IMR-90 (cell line): Measurements from ENCODE around the gene PTPMT1. TPM values are rescaled to one million over a fixed set of nuclear protein-coding genes. Genes with fewer than 3 reads are reported as not detected.

Experiments used
- ATAC-seq: fragments of 200-7000 bp; cut with Tn5 transposase; 2 replicates; pipeline ENCODE4 v1.9.1; 2020; ENCODE audit warnings: low read depth, mild to moderate bottlenecking, moderate library complexity
- BruUV-seq: library from RNA; stranded (reverse); fragments of 400-500 nt; replicated peaks from 2 replicates; lab custom pipeline; 2021; lab: Mats Ljungman, UMichigan
- CTCF ChIA-PET: fragments of 300-600 bp; formaldehyde crosslinking; extraction: SDS; loops from one replicate; lab custom pipeline; 2021; ENCODE audit warnings: antibody characterized with exemption; lab: Yijun Ruan, JAX
- POLR2A ChIA-PET: fragments of 300-600 bp; sonication (Branson Sonifier 250); formaldehyde crosslinking; loops from one replicate; lab custom pipeline; 2022; ENCODE audit warnings: antibody characterized with exemption; ENCODE audit not compliant: unreplicated experiment; lab: Charles Lee
- DNase-seq: peaks from one replicate; pipeline ENCODE4 v3.0.0; 2013
- H2AFZ ChIP-seq: replicated peaks from 2 replicates; pipeline ENCODE3; 2013; ENCODE audit warnings: low read length, mild to moderate bottlenecking; ENCODE audit not compliant: poor library complexity
- H2AK5ac ChIP-seq: 2 replicates; pipeline ENCODE4 v1.6.1; 2013; ENCODE audit warnings: low read depth, low read length, inconsistent platforms
- H2AK9ac ChIP-seq: replicated peaks from 2 replicates; pipeline ENCODE3; 2013; ENCODE audit warnings: mild to moderate bottlenecking, low read depth, low read length, moderate library complexity; ENCODE audit not compliant: poor library complexity
- H2BK120ac ChIP-seq: 2 replicates; pipeline ENCODE4 v1.6.1; 2013; ENCODE audit warnings: low read depth, low read length, inconsistent platforms
- H2BK15ac ChIP-seq: 3 replicates; pipeline ENCODE4 v1.6.1; 2013; ENCODE audit warnings: low read depth, low read length, inconsistent platforms
- H2BK20ac ChIP-seq: 2 replicates; pipeline ENCODE4 v1.6.1; 2013; ENCODE audit warnings: low read depth, mild to moderate bottlenecking, inconsistent platforms, low read length, moderate library complexity
- H2BK5ac ChIP-seq: 2 replicates; pipeline ENCODE4 v1.6.1; 2013; ENCODE audit warnings: mild to moderate bottlenecking, low read depth, low read length, inconsistent platforms; ENCODE audit not compliant: poor library complexity, severe bottlenecking
- H3K14ac ChIP-seq: replicated peaks from 2 replicates; pipeline ENCODE4 v1.6.1; 2013; ENCODE audit warnings: low read depth, low read length, inconsistent platforms
- H3K18ac ChIP-seq: 2 replicates; pipeline ENCODE4 v1.6.1; 2013; ENCODE audit warnings: low read depth, low read length, control low read depth
- H3K23ac ChIP-seq: 2 replicates; pipeline ENCODE4 v1.6.1; 2013; ENCODE audit warnings: low read depth, low read length, inconsistent platforms
- H3K27ac ChIP-seq: 2 replicates; pipeline ENCODE4 v1.5.1; 2013; ENCODE audit warnings: mild to moderate bottlenecking, control low read depth, low read length; ENCODE audit not compliant: insufficient read depth
- H3K27me3 ChIP-seq: 2 replicates; pipeline ENCODE4 v1.6.1; 2013; ENCODE audit warnings: low read length; ENCODE audit not compliant: control insufficient read depth, insufficient read depth
- H3K36me3 ChIP-seq: 2 replicates; pipeline ENCODE4 v1.6.1; 2013; ENCODE audit warnings: low read length, mixed read lengths; ENCODE audit not compliant: control insufficient read depth, insufficient read depth
- H3K4ac ChIP-seq: 2 replicates; pipeline ENCODE4 v1.6.1; 2013; ENCODE audit warnings: low read depth, low read length, inconsistent platforms
- H3K4me1 ChIP-seq: 2 replicates; pipeline ENCODE4 v1.6.1; 2013; ENCODE audit warnings: low read length, mixed read lengths; ENCODE audit not compliant: control insufficient read depth, insufficient read depth
- H3K4me2 ChIP-seq: 2 replicates; pipeline ENCODE4 v1.6.1; 2013; ENCODE audit warnings: low read depth, mild to moderate bottlenecking, control low read depth, low read length, moderate library complexity
- H3K4me3 ChIP-seq: 2 replicates; pipeline ENCODE4 v1.5.1; 2013; ENCODE audit warnings: low read depth, mild to moderate bottlenecking, control low read depth, low read length, moderate library complexity; ENCODE audit not compliant: insufficient read depth
- H3K56ac ChIP-seq: 2 replicates; pipeline ENCODE4 v1.6.1; 2013; ENCODE audit warnings: low read length, inconsistent platforms; ENCODE audit not compliant: insufficient read depth; ENCODE audit errors: extremely low read depth
- H3K79me1 ChIP-seq, 2 experiments: 2 replicates each; pipeline ENCODE4 v1.6.1; 2013; ENCODE audit warnings: low read length in 2 of 2, inconsistent platforms in 1 of 2, low read depth in 1 of 2
- H3K9ac ChIP-seq: 2 replicates; pipeline ENCODE4 v1.6.1; 2013; ENCODE audit warnings: low read depth, low read length, control low read depth
- H3K9me1 ChIP-seq: 2 replicates; pipeline ENCODE4 v1.6.1; 2013; ENCODE audit warnings: low read length, inconsistent platforms; ENCODE audit not compliant: insufficient read depth
- H3K9me3 ChIP-seq: 2 replicates; pipeline ENCODE4 v1.6.1; 2013; ENCODE audit warnings: low read length; ENCODE audit not compliant: control insufficient read depth, insufficient read depth
- H4K20me1 ChIP-seq: 2 replicates; pipeline ENCODE4 v1.6.1; 2013; ENCODE audit warnings: low read length, inconsistent platforms; ENCODE audit not compliant: insufficient read depth
- H4K5ac ChIP-seq: 2 replicates; pipeline ENCODE4 v1.6.1; 2013; ENCODE audit warnings: mild to moderate bottlenecking, low read depth, low read length, control low read depth
- H4K8ac ChIP-seq, 2 experiments: 2 replicates each; pipeline ENCODE4 v1.6.1; 2013; ENCODE audit warnings: low read depth in 2 of 2, low read length in 2 of 2, control low read depth in 1 of 2, inconsistent platforms in 1 of 2
- H4K91ac ChIP-seq: 2 replicates; pipeline ENCODE4 v1.6.1; 2013; ENCODE audit warnings: low read depth, low read length, inconsistent platforms; ENCODE audit not compliant: insufficient read depth
- BHLHE40 ChIP-seq: fragments of 150-350 bp; IDR thresholded peaks from 2 replicates; pipeline ENCODE4 v1.6.1; 2016; ENCODE audit warnings: mild to moderate bottlenecking, low read depth, low read length
- CEBPB ChIP-seq: IDR thresholded peaks from 2 replicates; pipeline ENCODE4 v1.6.1; 2012; ENCODE audit warnings: low read depth, low read length, improper control_type of control experiment
- CTCF ChIP-seq: conservative IDR thresholded peaks from 2 replicates; pipeline ENCODE4 v1.5.1; 2012; ENCODE audit warnings: mild to moderate bottlenecking, low read depth, low read length, improper control_type of control experiment
- FOS ChIP-seq: fragments of 150-350 bp; IDR thresholded peaks from 2 replicates; pipeline ENCODE4 v1.6.1; 2016; ENCODE audit warnings: low read depth, low read length
- MXI1 ChIP-seq: IDR thresholded peaks from 2 replicates; pipeline ENCODE4 v1.6.1; 2012; ENCODE audit warnings: low read depth, mild to moderate bottlenecking, low read length, moderate library complexity, borderline replicate concordance
- NFE2L2 ChIP-seq: fragments of 150-350 bp; IDR thresholded peaks from 2 replicates; pipeline ENCODE4 v1.6.1; 2016; ENCODE audit warnings: low read depth, mild to moderate bottlenecking, low read length
- WGBS, 2 experiments: methylation state at CpG; one replicate each; pipeline versions ENCODE4 v1.1.5 to v1.1.7; 2013; ENCODE audit warnings: missing lambda C conversion rate in 2 of 2; ENCODE audit not compliant: insufficient read length in 1 of 2; ENCODE audit errors: extremely low coverage in 2 of 2; 5-methylcytosine and 5-hydroxymethylcytosine counted together
- dilution Hi-C: fragments of 300-500 bp; cut with HindIII; formaldehyde crosslinking; loops from one replicate; pipeline ENCODE4 v1.14.3; 2018; ENCODE audit warnings: low sequenced_read_pairs; ENCODE audit not compliant: unreplicated experiment
- in situ Hi-C: fragments of 300-500 bp; cut with MboI; formaldehyde crosslinking; loops from 3 replicates; pipeline ENCODE4 v1.14.3; 2019; ENCODE audit warnings: low sequenced_read_pairs, inconsistent platforms, mixed read lengths
- intact Hi-C: fragments of 100-400 bp; cut with micrococcal nuclease; formaldehyde crosslinking; loops from 2 replicates; pipeline ENCODE4 v1.10.0; 2022
- polyA plus RNA-seq, 3 experiments: library from polyadenylated mRNA; depleted of rRNA; stranded (reverse); fragments of >200 nt; gene quantifications; 2 replicates each; pipeline ENCODE4 v1.2.3, GENCODE V29; 2012; ENCODE audit warnings: low replicate concordance in 1 of 3
- total RNA-seq: library from RNA; depleted of rRNA; stranded (reverse); fragments of >200 nt; gene quantifications from 2 replicates; pipeline ENCODE4 v1.2.3, GENCODE V29; 2012

PTPMT1 gene
- total and polyA plus RNA-seq, 2 of the 4 experiments (the other 2 are of a cell fraction): 51.6 to 55.0 TPM

- H3K9ac ChIP-seq: no peak overlapping the region
- CTCF ChIA-PET: interaction anchor here (1.2 kb wide), 1 partner anchor 9 kb away, joined by 3 read pairs; no protein-coding TSS in a partner anchor
- no peak overlapping the region for H2BK15ac ChIP-seq
- no peak overlapping the region for H3K56ac ChIP-seq
- H3K4me1 ChIP-seq: peaks cover 18% of the 10 kb centered on the region
- H3K4me3 ChIP-seq: no peak overlapping the region
- H3K36me3 ChIP-seq: no peaks in the 10 kb centered on the region; the same call in 1 of the 2 replicates
- no peak overlapping the region for H3K18ac ChIP-seq
- no peak overlapping the region for H2AK5ac ChIP-seq
- no peak overlapping the region for H3K4me2 ChIP-seq
- in situ Hi-C loops: no loop called here
- no CpG with 5 or more reads among the region's 3 CpGs for WGBS, 2 experiments
- dilution Hi-C loops: no loop called here
- no TSS peak for BruUV-seq
- no peak overlapping the region for H3K14ac ChIP-seq
- peaks cover 82% of the 10 kb centered on the region for H4K20me1 ChIP-seq
- H2AK9ac ChIP-seq: no peak overlapping the region
- H2BK20ac ChIP-seq: no peak overlapping the region
- H3K9me1 ChIP-seq: peaks cover 18% of the 10 kb centered on the region
- no peak overlapping the region for H4K91ac ChIP-seq
- H3K23ac ChIP-seq: no peak overlapping the region
- no peak overlapping the region for H3K27ac ChIP-seq
- H4K8ac ChIP-seq: no peak overlapping the region
- no peak overlapping the region for H2BK5ac ChIP-seq
- intact Hi-C loops: no loop called here
- no peak overlapping the region for H2AFZ ChIP-seq
- TF ChIP-seq MXI1 (no peak), NFE2L2 (peak; percentile 63), CTCF (no peak), CEBPB (no peak), BHLHE40 (no peak), FOS (no peak)
- H2BK120ac ChIP-seq: no peak overlapping the region
- POLR2A ChIA-PET: interaction anchor here (0.7 kb wide), 1 partner anchor 62 kb away, joined by 4 read pairs; no protein-coding TSS in a partner anchor
- no peak for ATAC-seq
- no peaks in the 10 kb centered on the region for H3K9me3 ChIP-seq
- no peak for DNase-seq
- peaks cover 23 to 79% of the 10 kb centered on the region in 2 experiments for H3K79me1 ChIP-seq
- no peak overlapping the region for H3K4ac ChIP-seq
- no peak overlapping the region for H4K5ac ChIP-seq
- no peaks in the 10 kb centered on the region for H3K27me3 ChIP-seq
Observed at GRCh38 chr11:47516155-47516554, 49.2 kb upstream of the PTPMT1 start.
